HEK293 (cell line): ENCODE results near the gene TBC1D14.

Experiments
- CTCF ChIA-PET: fragments of 350-600 bp; formaldehyde crosslinking; extraction: SDS; loops from one replicate; lab custom pipeline; 2021; ENCODE audit warnings: antibody characterized with exemption; lab: Yijun Ruan, JAX
- POLR2A ChIA-PET: fragments of 300-600 bp; formaldehyde crosslinking; extraction: SDS; loops from one replicate; lab custom pipeline; 2020; ENCODE audit warnings: antibody characterized with exemption, inconsistent platforms; lab: Yijun Ruan, JAX
- H3K27ac ChIP-seq: fragments of 200-500 bp; sonication (Bioruptor generic); 2 replicates; pipeline ENCODE4 v1.5.1; 2014; ENCODE audit warnings: low read depth, low read length, control low read depth, inconsistent platforms; ENCODE audit errors: extremely low read depth
- H3K36me3 ChIP-seq, 2 experiments: fragments of 200-500 bp in 1 of 2; sonication (Bioruptor generic) in 1 of 2; 1 replicate in 1 of 2; 2 replicates in 1 of 2; pipeline ENCODE4 v1.5.1; 2014 to 2017; ENCODE audit warnings: inconsistent platforms in 2 of 2, low read length in 2 of 2; ENCODE audit not compliant: control insufficient read depth in 2 of 2, insufficient read depth in 1 of 2
- H3K4me1 ChIP-seq: fragments of 200-500 bp; sonication (Bioruptor generic); 2 replicates; pipeline ENCODE4 v1.5.1; 2014; ENCODE audit warnings: mild to moderate bottlenecking, low read length, inconsistent platforms; ENCODE audit not compliant: control insufficient read depth, insufficient read depth
- H3K4me3 ChIP-seq: 2 replicates; pipeline ENCODE4 v1.5.1; 2011; ENCODE audit warnings: low read depth, mild to moderate bottlenecking, control low read depth, low read length, moderate library complexity
- H3K9me3 ChIP-seq: fragments of 200-500 bp; sonication (Bioruptor generic); 2 replicates; pipeline ENCODE4 v1.5.1; 2014; ENCODE audit warnings: low read depth, low read length, inconsistent platforms; ENCODE audit not compliant: control insufficient read depth, insufficient read depth
- HOXD13 ChIP-seq: sonication (generic); formaldehyde crosslinking; IDR thresholded peaks from 2 replicates; pipeline ENCODE4 v1.8.0; 2022; ENCODE audit warnings: missing genetic modification reagents, borderline replicate concordance
- INSM2 ChIP-seq: fragments of 450-650 bp; formaldehyde crosslinking; IDR thresholded peaks from 2 replicates; pipeline ENCODE4 v1.5.1; 2016; ENCODE audit warnings: missing biosample characterization, missing genetic modification characterization
- SALL2 ChIP-seq: fragments of 450-650 bp; formaldehyde crosslinking; IDR thresholded peaks from 2 replicates; pipeline ENCODE4 v1.5.0; 2017; ENCODE audit warnings: missing biosample characterization, mild to moderate bottlenecking, missing genetic modification characterization, borderline replicate concordance
- SCRT1 ChIP-seq: fragments of 450-650 bp; formaldehyde crosslinking; IDR thresholded peaks from 2 replicates; pipeline ENCODE4 v1.5.1; 2016; ENCODE audit warnings: missing biosample characterization, missing genetic modification characterization, borderline replicate concordance
- SP3 ChIP-seq: fragments of 450-650 bp; formaldehyde crosslinking; IDR thresholded peaks from 2 replicates; pipeline ENCODE4 v1.5.1; 2016; ENCODE audit warnings: missing biosample characterization, missing genetic modification characterization
- YY1 ChIP-seq: fragments of 450-650 bp; formaldehyde crosslinking; IDR thresholded peaks from 2 replicates; pipeline ENCODE4 v1.5.1; 2018; ENCODE audit warnings: missing biosample characterization, missing genetic modification characterization
- ZBTB26 ChIP-seq: fragments of 450-650 bp; formaldehyde crosslinking; optimal IDR thresholded peaks from 2 replicates; pipeline ENCODE3; 2016; ENCODE audit warnings: missing biosample characterization, mild to moderate bottlenecking, missing genetic modification characterization
- ZBTB7A ChIP-seq: fragments of 450-650 bp; formaldehyde crosslinking; IDR thresholded peaks from 2 replicates; pipeline ENCODE4 v1.5.1; 2016; ENCODE audit warnings: low read depth, missing biosample characterization, missing genetic modification characterization
- ZFHX2 ChIP-seq: fragments of 450-650 bp; formaldehyde crosslinking; conservative IDR thresholded peaks from 2 replicates; pipeline ENCODE4 v1.5.1; 2016; ENCODE audit warnings: missing biosample characterization, missing genetic modification characterization
- ZFP69B ChIP-seq: fragments of 450-650 bp; formaldehyde crosslinking; IDR thresholded peaks from 2 replicates; pipeline ENCODE4 v1.5.1; 2016; ENCODE audit warnings: missing biosample characterization, missing genetic modification characterization
- ZIC2 ChIP-seq: fragments of 450-650 bp; formaldehyde crosslinking; IDR thresholded peaks from 2 replicates; pipeline ENCODE4 v1.5.1; 2016; ENCODE audit warnings: missing biosample characterization, missing genetic modification characterization
- ZNF184 ChIP-seq: fragments of 450-650 bp; IDR thresholded peaks from 2 replicates; pipeline ENCODE4 v1.5.1; 2018; ENCODE audit warnings: missing biosample characterization, mild to moderate bottlenecking, missing genetic modification characterization
- ZNF223 ChIP-seq: fragments of 450-650 bp; formaldehyde crosslinking; IDR thresholded peaks from 2 replicates; pipeline ENCODE4 v1.5.1; 2016; ENCODE audit warnings: missing biosample characterization, missing genetic modification characterization
- ZNF292 ChIP-seq: fragments of 450-650 bp; formaldehyde crosslinking; IDR thresholded peaks from 2 replicates; pipeline ENCODE4 v1.5.1; 2016; ENCODE audit warnings: low read depth, missing biosample characterization, missing genetic modification characterization, borderline replicate concordance
- ZNF362 ChIP-seq: fragments of 450-650 bp; formaldehyde crosslinking; IDR thresholded peaks from 2 replicates; pipeline ENCODE4 v1.5.1; 2016; ENCODE audit warnings: missing biosample characterization, missing genetic modification characterization
- ZNF513 ChIP-seq: fragments of 450-650 bp; IDR thresholded peaks from 2 replicates; pipeline ENCODE4 v1.5.1; 2018; ENCODE audit warnings: missing biosample characterization, missing genetic modification characterization
- ZNF518A ChIP-seq: fragments of 450-650 bp; formaldehyde crosslinking; conservative IDR thresholded peaks from 2 replicates; pipeline ENCODE4 v1.5.1; 2016; ENCODE audit warnings: low read depth, missing biosample characterization, missing genetic modification characterization
- ZNF521 ChIP-seq: fragments of 450-650 bp; formaldehyde crosslinking; IDR thresholded peaks from 2 replicates; pipeline ENCODE4 v1.5.1; 2017; ENCODE audit warnings: missing biosample characterization, mild to moderate bottlenecking, missing genetic modification characterization
- ZNF548 ChIP-seq: fragments of 450-650 bp; formaldehyde crosslinking; IDR thresholded peaks from 2 replicates; pipeline ENCODE4 v1.5.1; 2016; ENCODE audit warnings: missing biosample characterization, missing genetic modification characterization
- ZNF549 ChIP-seq: fragments of 450-650 bp; IDR thresholded peaks from 2 replicates; pipeline ENCODE4 v1.5.1; 2018; ENCODE audit warnings: missing biosample characterization, missing genetic modification characterization, mild to moderate bottlenecking, inconsistent platforms, moderate library complexity
- ZNF692 ChIP-seq: fragments of 450-650 bp; formaldehyde crosslinking; IDR thresholded peaks from 2 replicates; pipeline ENCODE4 v1.5.1; 2016; ENCODE audit warnings: missing biosample characterization, missing genetic modification characterization
- ZNF768 ChIP-seq: fragments of 450-650 bp; formaldehyde crosslinking; IDR thresholded peaks from 2 replicates; pipeline ENCODE4 v1.5.1; 2018; ENCODE audit warnings: missing biosample characterization, mild to moderate bottlenecking, missing genetic modification characterization
- ZNF843 ChIP-seq: fragments of 450-650 bp; formaldehyde crosslinking; IDR thresholded peaks from 2 replicates; pipeline ENCODE4 v1.5.1; 2016; ENCODE audit warnings: missing biosample characterization, missing genetic modification characterization

The TBC1D14 gene

GRCh38 chr4:7076696-7077082 is 167.1 kb downstream of the TBC1D14 start (continued):
- TF ChIP-seq ZNF518A (no peak), ZNF362 (no peak), ZNF292 (tag by site-specific recombination) (no peak)
- TF ChIP-seq, all 188 proteins: peak for 0

GRCh38 chr4:7077371-7077770 is 167.7 kb downstream of the TBC1D14 start:
- Histone ChIP-seq H3K4me3 (no peak overlapping the region), H3K4me1 (no peaks in the 10 kb centered on the region), H3K9me3 (no peaks in the 10 kb centered on the region), H3K36me3 (no peaks in the 10 kb centered on the region), H3K27ac (no peak overlapping the region)
- no peak for TF ChIP-seq ZNF521 (tag by site-specific recombination)
- no peak for TF ChIP-seq ZFHX2 (tag by site-specific recombination)
- TF ChIP-seq ZNF548 (tag by site-specific recombination): no peak
- TF ChIP-seq HOXD13 (CRISPR knock-in tag): no peak
- TF ChIP-seq ZNF692: no peak
- TF ChIP-seq ZNF223 (tag by site-specific recombination): no peak
- TF ChIP-seq ZNF768: no peak
- TF ChIP-seq ZNF549: no peak
- no peak for TF ChIP-seq ZNF843
- no peak for TF ChIP-seq SP3
- TF ChIP-seq ZBTB7A (tag by site-specific recombination): no peak
- no peak for TF ChIP-seq ZFP69B (tag by site-specific recombination)
- TF ChIP-seq SCRT1 (tag by site-specific recombination): no peak
- CTCF ChIA-PET: no interaction called here
- POLR2A ChIA-PET: interaction anchor here (1.4 kb wide), 1 partner anchor 10 kb away, joined by 3 read pairs; the partner anchor contains the start of gene GRPEL1

GRCh38 chr4:7078025-7078424 is 168.4 kb downstream of the TBC1D14 start:
- ChIA-PET CTCF (interaction anchor here (1.0 kb wide), 1 partner anchor 438 kb away, joined by 3 read pairs; the partner anchor contains the start of gene MRFAP1), POLR2A (interaction anchor here (1.4 kb wide), 1 partner anchor 10 kb away, joined by 3 read pairs; the partner anchor contains the start of gene GRPEL1)
- H3K9me3 ChIP-seq: no peaks in the 10 kb centered on the region
- H3K36me3 ChIP-seq: no peaks in the 10 kb centered on the region
- no peak overlapping the region for H3K27ac ChIP-seq
- H3K4me1 ChIP-seq: no peaks in the 10 kb centered on the region
- no peak overlapping the region for H3K4me3 ChIP-seq
- TF ChIP-seq INSM2 (no peak), ZBTB26 (tag by site-specific recombination) (no peak), YY1 (tag by site-specific recombination) (no peak), ZNF184 (tag by site-specific recombination) (no peak), ZNF513 (tag by site-specific recombination) (no peak), ZIC2 (tag by site-specific recombination) (no peak), SALL2 (tag by site-specific recombination) (no peak)
